Activated CD8-positive, alpha-beta memory T cell treated with anti-CD3 and anti-CD28 coated beads for 24 hours (primary cell): Measurements from ENCODE around the gene ALK.

Source experiments
- DNase-seq: peaks from one replicate; pipeline ENCODE4 v3.0.0-alpha.2; 2020

Gene ALK

GRCh38 chr2:29606104-29607037 is 315.0 kb downstream of the ALK start:
- DNase-seq, result no peak

- no peak for DNase-seq
Measured at GRCh38 chr2:29603341-29603740, 318.0 kb downstream of the ALK start.

- DNase-seq, result no peak
Measured at GRCh38 chr2:29601872-29602271, 319.5 kb downstream of the ALK start.

- no peak for DNase-seq
Measured at GRCh38 chr2:29601321-29601720, 320.1 kb downstream of the ALK start.

GRCh38 chr2:29599946-29600345 is 321.4 kb downstream of the ALK start:
- no peak for DNase-seq

- no peak for DNase-seq
Measured at GRCh38 chr2:29598978-29599377, 322.4 kb downstream of the ALK start.

- DNase-seq, result no peak
Measured at GRCh38 chr2:29597035-29597434, 324.4 kb downstream of the ALK start.

- DNase-seq, result no peak
Measured at GRCh38 chr2:29596584-29596983, 324.8 kb downstream of the ALK start.

- DNase-seq, result no peak
Measured at GRCh38 chr2:29591600-29591999, 329.8 kb downstream of the ALK start.

GRCh38 chr2:29590211-29590610 is 331.2 kb downstream of the ALK start:
- DNase-seq, result no peak

GRCh38 chr2:29589440-29590103 is 331.8 kb downstream of the ALK start:
- DNase-seq, result no peak

- no peak for DNase-seq
Measured at GRCh38 chr2:29587402-29588190, 333.8 kb downstream of the ALK start.

GRCh38 chr2:29586919-29587318 is 334.5 kb downstream of the ALK start:
- no peak for DNase-seq

- no peak for DNase-seq
Measured at GRCh38 chr2:29583548-29584156, 337.7 kb downstream of the ALK start.

- no peak for DNase-seq
Measured at GRCh38 chr2:29583104-29583503, 338.3 kb downstream of the ALK start.

- no peak for DNase-seq
Measured at GRCh38 chr2:29582062-29582461, 339.3 kb downstream of the ALK start.

- DNase-seq, result no peak
Measured at GRCh38 chr2:29580223-29580622, 341.2 kb downstream of the ALK start.

- no peak for DNase-seq
Measured at GRCh38 chr2:29579495-29580169, 341.8 kb downstream of the ALK start.

- no peak for DNase-seq
Measured at GRCh38 chr2:29578084-29578598, 343.2 kb downstream of the ALK start.

- no peak for DNase-seq
Measured at GRCh38 chr2:29576231-29576630, 345.2 kb downstream of the ALK start.

- DNase-seq, result no peak
Measured at GRCh38 chr2:29575370-29575890, 346.0 kb downstream of the ALK start.

- no peak for DNase-seq
Measured at GRCh38 chr2:29573612-29574011, 347.8 kb downstream of the ALK start.
